Subcutaneous adipose tissue (tissue), 4 donors: ENCODE results near the gene AKAP6. TPM values are rescaled to one million over a fixed set of nuclear protein-coding genes. Genes with fewer than 3 reads are reported as not detected.

Source experiments
- total RNA-seq, 4 donors: library from RNA; depleted of rRNA; stranded (reverse); fragments of >200 nt; gene quantifications; one replicate each; pipeline ENCODE4 v1.1.0, GENCODE V29; 2016
- TF ChIP-seq, protein P1 (sequence below): fragments of 450-650 bp; IDR thresholded peaks from one replicate; pipeline ENCODE4 v1.5.1; 2016; ENCODE audit warnings: low read depth, mild to moderate bottlenecking, control low read depth, antibody characterized with exemption, moderate library complexity

AKAP6 gene
- total RNA-seq, 4 donors from 2014 or later, result 0.65 to 6.5 (median 1.2) TPM

DNA sequence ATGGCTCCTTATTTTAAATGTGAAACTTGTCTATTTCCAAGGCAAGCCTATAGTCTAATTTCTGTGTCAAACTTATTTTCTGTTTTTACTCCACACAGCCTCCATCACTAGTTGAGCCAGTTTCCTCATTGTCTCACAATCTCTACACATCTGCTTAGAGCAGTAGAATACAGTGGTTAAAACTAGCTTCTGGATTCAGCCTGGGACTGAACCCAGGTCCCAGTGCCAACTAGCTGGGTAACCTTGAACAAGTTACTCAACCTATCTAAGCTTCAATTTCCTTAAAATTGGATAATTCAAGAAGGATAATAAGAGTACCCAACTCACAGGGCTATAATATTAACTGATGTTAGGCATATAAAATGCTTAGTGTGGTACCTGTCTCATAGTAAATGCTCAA, 304.8 kb downstream of the AKAP6 start:
- TF ChIP-seq, protein P1, sequence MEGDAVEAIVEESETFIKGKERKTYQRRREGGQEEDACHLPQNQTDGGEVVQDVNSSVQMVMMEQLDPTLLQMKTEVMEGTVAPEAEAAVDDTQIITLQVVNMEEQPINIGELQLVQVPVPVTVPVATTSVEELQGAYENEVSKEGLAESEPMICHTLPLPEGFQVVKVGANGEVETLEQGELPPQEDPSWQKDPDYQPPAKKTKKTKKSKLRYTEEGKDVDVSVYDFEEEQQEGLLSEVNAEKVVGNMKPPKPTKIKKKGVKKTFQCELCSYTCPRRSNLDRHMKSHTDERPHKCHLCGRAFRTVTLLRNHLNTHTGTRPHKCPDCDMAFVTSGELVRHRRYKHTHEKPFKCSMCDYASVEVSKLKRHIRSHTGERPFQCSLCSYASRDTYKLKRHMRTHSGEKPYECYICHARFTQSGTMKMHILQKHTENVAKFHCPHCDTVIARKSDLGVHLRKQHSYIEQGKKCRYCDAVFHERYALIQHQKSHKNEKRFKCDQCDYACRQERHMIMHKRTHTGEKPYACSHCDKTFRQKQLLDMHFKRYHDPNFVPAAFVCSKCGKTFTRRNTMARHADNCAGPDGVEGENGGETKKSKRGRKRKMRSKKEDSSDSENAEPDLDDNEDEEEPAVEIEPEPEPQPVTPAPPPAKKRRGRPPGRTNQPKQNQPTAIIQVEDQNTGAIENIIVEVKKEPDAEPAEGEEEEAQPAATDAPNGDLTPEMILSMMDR, result no peak

DNA sequence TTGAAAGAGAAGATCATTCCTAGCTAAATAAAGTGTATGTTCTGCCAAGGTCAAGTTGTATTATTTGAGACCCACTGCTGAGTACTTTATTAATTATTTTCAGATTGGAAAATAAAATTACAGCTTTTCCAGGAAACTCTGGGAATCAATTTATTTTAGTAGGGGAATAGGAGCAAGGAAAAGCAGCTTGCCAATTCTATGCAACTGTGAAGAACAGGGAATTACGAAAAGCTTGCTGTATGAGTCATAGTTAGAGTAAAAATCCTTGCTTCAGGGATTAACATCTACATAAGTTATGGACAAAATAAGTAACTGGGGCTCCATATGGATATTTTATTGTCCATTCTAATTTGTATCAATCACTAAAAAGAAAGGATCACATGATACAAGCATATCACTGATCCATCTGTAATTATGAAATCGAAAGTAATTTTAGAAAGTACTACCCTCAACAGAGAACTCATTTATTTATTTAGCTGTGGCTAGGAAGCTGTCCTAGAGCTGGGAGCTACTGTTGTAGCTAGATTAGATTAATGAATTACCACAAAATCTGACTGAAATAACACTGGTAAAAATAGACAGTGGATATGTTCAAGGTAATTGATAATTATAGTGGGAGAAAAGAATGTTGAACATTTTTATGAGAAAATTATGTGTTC, 306.1 kb downstream of the AKAP6 start:
- TF ChIP-seq, protein P1, result no peak

DNA sequence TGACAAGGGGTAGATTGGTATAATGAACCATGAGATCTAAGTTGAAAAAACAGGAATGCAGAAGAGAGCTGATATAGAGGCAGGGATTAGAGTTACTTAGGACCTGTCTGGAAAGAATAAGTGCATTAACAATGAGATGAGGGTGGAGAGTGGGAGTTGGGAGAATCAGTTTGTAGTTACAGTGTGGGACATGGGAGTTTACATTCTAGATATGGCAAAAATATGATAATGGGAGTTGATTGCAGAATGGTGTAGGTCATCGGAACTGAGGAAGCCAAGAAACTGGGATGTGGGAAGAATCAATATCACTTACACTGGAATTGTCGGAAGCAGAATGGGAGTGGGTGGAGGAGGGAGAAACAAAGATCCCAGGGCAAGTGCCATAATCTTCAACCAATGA, 308.5 kb downstream of the AKAP6 start:
- TF ChIP-seq, protein P1, result no peak

DNA sequence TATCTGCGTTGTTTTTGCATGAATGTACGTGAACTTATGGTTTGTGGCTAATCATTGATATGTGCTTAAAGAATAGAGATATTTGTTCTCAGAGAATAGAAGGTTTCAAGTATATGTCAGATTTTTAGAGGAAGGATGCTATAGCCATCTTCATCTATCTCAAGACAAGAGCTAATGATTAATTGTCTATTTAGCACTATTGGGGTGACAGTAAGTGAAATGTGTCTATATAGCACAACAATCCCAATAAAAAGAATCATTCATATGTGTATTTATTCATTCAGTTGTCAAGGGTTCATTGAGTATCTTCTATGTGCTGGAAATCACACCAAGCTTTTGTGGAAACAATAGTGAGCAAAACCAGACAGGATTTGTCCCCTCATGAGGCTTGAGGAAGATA, 310.1 kb downstream of the AKAP6 start:
- TF ChIP-seq, protein P1, result no peak

DNA sequence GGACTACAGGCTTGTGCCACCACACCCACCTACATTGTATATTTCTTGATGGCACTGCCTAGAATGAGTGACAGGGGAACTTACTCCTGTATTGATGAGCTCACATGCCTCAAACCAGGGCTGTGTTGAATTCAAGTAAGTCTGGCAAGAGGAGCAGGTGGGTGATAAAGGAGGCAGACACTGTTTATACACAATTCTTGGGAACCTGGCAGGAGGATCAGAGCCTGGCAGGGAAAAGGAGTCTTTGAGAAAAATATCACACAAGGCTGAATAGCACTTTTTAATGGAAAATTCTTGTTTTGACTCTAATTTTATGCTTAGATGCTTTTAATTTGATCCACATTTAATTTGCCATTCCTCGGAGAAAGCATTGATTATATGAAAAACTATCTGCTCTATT, 316.5 kb downstream of the AKAP6 start:
- TF ChIP-seq, protein P1, result no peak

DNA sequence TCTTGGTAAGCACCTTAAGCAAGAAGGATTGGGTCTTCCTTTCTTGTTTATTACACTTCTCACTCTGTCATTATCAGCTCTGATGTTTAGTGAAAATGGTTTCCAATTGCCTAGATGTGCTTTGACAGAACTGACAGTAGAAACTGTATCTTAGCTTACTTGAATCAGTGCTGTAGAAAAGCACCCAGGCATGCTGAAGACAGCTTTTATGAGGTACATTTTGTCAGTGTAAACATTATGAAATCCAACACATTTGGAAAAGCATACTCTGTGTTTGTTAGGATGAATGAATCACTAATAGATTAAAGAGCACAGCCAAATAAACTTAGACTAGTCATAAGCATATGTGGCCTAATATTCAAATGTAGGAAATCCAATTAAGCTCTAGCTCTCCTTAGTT, 319.3 kb downstream of the AKAP6 start:
- TF ChIP-seq, protein P1, result no peak

DNA sequence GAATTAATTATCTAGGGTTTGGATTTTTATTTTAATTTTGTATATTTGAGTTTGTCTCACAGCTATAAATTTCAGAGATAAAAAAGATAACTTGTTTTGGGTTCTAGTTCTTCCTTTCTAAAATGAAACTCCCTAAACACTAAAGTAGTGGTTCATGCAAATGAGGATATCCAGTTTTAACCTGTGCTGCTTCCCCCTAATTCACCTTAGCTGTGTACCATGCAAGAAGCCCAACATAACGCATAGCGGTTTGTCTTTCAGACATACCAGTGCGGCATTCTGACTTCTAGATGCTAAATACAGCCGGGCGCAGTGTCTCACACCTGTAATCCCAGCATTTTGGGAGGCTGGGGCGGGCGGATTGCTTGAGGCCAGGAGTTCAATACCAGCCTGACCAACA, 320.9 kb downstream of the AKAP6 start:
- TF ChIP-seq, protein P1, result no peak
